ACC112 (cell line): ENCODE data around the gene CSK.

Experiments
- H2AFZ ChIP-seq: fragments of 200-600 bp; sonication (generic); one replicate; pipeline ENCODE4 v1.6.0; 2017; ENCODE audit warnings: antibody characterized with exemption, low read length; ENCODE audit not compliant: unreplicated experiment
- H3K27ac ChIP-seq: fragments of 200-600 bp; sonication (generic); 2 replicates; pipeline ENCODE4 v1.5.1; 2014; ENCODE audit warnings: low read depth, mild to moderate bottlenecking, antibody characterized with exemption, low read length, moderate library complexity
- H3K27me3 ChIP-seq: fragments of 200-600 bp; sonication (generic); 2 replicates; pipeline ENCODE4 v1.6.1; 2014; ENCODE audit warnings: mild to moderate bottlenecking, antibody characterized with exemption, low read length, moderate library complexity, mixed read lengths; ENCODE audit not compliant: insufficient read depth
- H3K36me3 ChIP-seq: fragments of 200-600 bp; sonication (generic); 2 replicates; pipeline ENCODE4 v1.6.1; 2016; ENCODE audit warnings: mild to moderate bottlenecking, antibody characterized with exemption, low read length, moderate library complexity, mixed read lengths; ENCODE audit not compliant: insufficient read depth
- H3K4me1 ChIP-seq: fragments of 200-600 bp; sonication (generic); one replicate; pipeline ENCODE4 v1.6.1; 2016; ENCODE audit warnings: low read length, mixed read lengths; ENCODE audit not compliant: insufficient read depth, unreplicated experiment, control insufficient read depth
- H3K4me3 ChIP-seq: fragments of 200-600 bp; sonication (generic); 2 replicates; pipeline ENCODE4 v1.5.1; 2014; ENCODE audit warnings: mild to moderate bottlenecking, low read depth, low read length
- H3K79me2 ChIP-seq: fragments of 200-600 bp; sonication (generic); one replicate; pipeline ENCODE4 v1.6.0; 2016; ENCODE audit warnings: low read length; ENCODE audit not compliant: control insufficient read depth, unreplicated experiment, insufficient read depth

Gene CSK

GRCh38 chr15:74795966-74796625, 14.2 kb downstream of the CSK start:
- Histone ChIP-seq H3K27ac (no peak overlapping the region), H3K4me1 (peaks cover 8% of the 10 kb centered on the region)

GRCh38 chr15:74798388-74799254, 16.7 kb downstream of the CSK start:
- H2AFZ ChIP-seq = no peak overlapping the region
- H3K27me3 ChIP-seq = no peaks in the 10 kb centered on the region
- H3K4me3 ChIP-seq = no peak overlapping the region
- no peaks in the 10 kb centered on the region for H3K4me1 ChIP-seq
- H3K27ac ChIP-seq = no peak overlapping the region
- H3K79me2 ChIP-seq = peaks cover 26% of the 10 kb centered on the region
- peaks cover 2% of the 10 kb centered on the region; the same call in 1 of the 2 replicates for H3K36me3 ChIP-seq

More at GRCh38 chr15:74795966-74796625, 14.2 kb downstream of the CSK start:
- Histone ChIP-seq H3K27me3 (no peaks in the 10 kb centered on the region), H3K36me3 (peaks cover 2% of the 10 kb centered on the region; the same call in 1 of the 2 replicates), H3K4me3 (no peak overlapping the region), H3K79me2 (peaks cover 50% of the 10 kb centered on the region), H2AFZ (no peak overlapping the region)

GRCh38 chr15:74799255-74799855, 17.5 kb downstream of the CSK start:
- H3K27ac ChIP-seq = no peak overlapping the region
- H3K4me1 ChIP-seq = no peaks in the 10 kb centered on the region
- peaks cover 2% of the 10 kb centered on the region; the same call in 1 of the 2 replicates for H3K36me3 ChIP-seq

GRCh38 chr15:74799856-74800558, 18.1 kb downstream of the CSK start:
- H3K79me2 ChIP-seq = peaks cover 13% of the 10 kb centered on the region
- H3K36me3 ChIP-seq = peaks cover 2% of the 10 kb centered on the region; the same call in 1 of the 2 replicates
- no peaks in the 10 kb centered on the region for H3K4me1 ChIP-seq
- H2AFZ ChIP-seq = no peak overlapping the region
- H3K4me3 ChIP-seq = no peak overlapping the region
- no peaks in the 10 kb centered on the region for H3K27me3 ChIP-seq
- no peak overlapping the region for H3K27ac ChIP-seq

More at GRCh38 chr15:74799255-74799855, 17.5 kb downstream of the CSK start:
- H2AFZ ChIP-seq = no peak overlapping the region
- no peak overlapping the region for H3K4me3 ChIP-seq
- peaks cover 20% of the 10 kb centered on the region for H3K79me2 ChIP-seq
- no peaks in the 10 kb centered on the region for H3K27me3 ChIP-seq

GRCh38 chr15:74800559-74801094, 18.7 kb downstream of the CSK start:
- peaks cover 9% of the 10 kb centered on the region for H3K79me2 ChIP-seq
- no peaks in the 10 kb centered on the region for H3K27me3 ChIP-seq
- no peaks in the 10 kb centered on the region for H3K4me1 ChIP-seq
- no peak overlapping the region for H3K4me3 ChIP-seq
- H3K36me3 ChIP-seq = peaks cover 2% of the 10 kb centered on the region; the same call in 1 of the 2 replicates
- H2AFZ ChIP-seq = no peak overlapping the region
- no peak overlapping the region for H3K27ac ChIP-seq

GRCh38 chr15:74801311-74801997, 19.6 kb downstream of the CSK start:
- no peak overlapping the region for H3K27ac ChIP-seq
- H3K4me1 ChIP-seq = no peaks in the 10 kb centered on the region
- peaks cover 2% of the 10 kb centered on the region; the same call in 1 of the 2 replicates for H3K36me3 ChIP-seq
- peaks cover 5% of the 10 kb centered on the region for H3K79me2 ChIP-seq
- no peaks in the 10 kb centered on the region for H3K27me3 ChIP-seq
- H3K4me3 ChIP-seq = no peak overlapping the region
- H2AFZ ChIP-seq = no peak overlapping the region

GRCh38 chr15:74802290-74802689, 20.4 kb downstream of the CSK start:
- Histone ChIP-seq H3K27me3 (no peaks in the 10 kb centered on the region), H3K79me2 (peaks cover 5% of the 10 kb centered on the region), H3K27ac (no peak overlapping the region), H3K4me3 (no peak overlapping the region), H3K36me3 (peaks cover 2% of the 10 kb centered on the region; the same call in 1 of the 2 replicates), H3K4me1 (no peaks in the 10 kb centered on the region), H2AFZ (no peak overlapping the region)

- Histone ChIP-seq H3K4me3 (no peak overlapping the region), H2AFZ (no peak overlapping the region), H3K27me3 (no peaks in the 10 kb centered on the region), H3K27ac (no peak overlapping the region), H3K79me2 (no peaks in the 10 kb centered on the region), H3K36me3 (peaks cover 2% of the 10 kb centered on the region; the same call in 1 of the 2 replicates), H3K4me1 (no peaks in the 10 kb centered on the region)
These were observed 21.1 kb downstream of the CSK start for GRCh38 chr15:74802862-74803447.

- Histone ChIP-seq H3K36me3 (no peaks in the 10 kb centered on the region), H3K79me2 (no peaks in the 10 kb centered on the region), H3K4me3 (no peak overlapping the region), H3K27me3 (no peaks in the 10 kb centered on the region), H2AFZ (no peak overlapping the region), H3K4me1 (no peaks in the 10 kb centered on the region), H3K27ac (no peak overlapping the region)
These were observed 23.1 kb downstream of the CSK start for GRCh38 chr15:74804935-74805334.
